ENCODE data around the gene BICC1. TPM values are rescaled to one million over a fixed set of nuclear protein-coding genes. Genes with fewer than 3 reads are reported as not detected.

The BICC1 gene
- total RNA-seq, 1 experiment from 2014 or later = 13.9 TPM

- no TSS peak for BruUV-seq (replicated peaks)
- Histone ChIP-seq H3K9me2 (replicated peaks; ENCODE audit: low read length) (no peaks in the 10 kb centered on the region), H3K4me1 (ENCODE audit: insufficient read depth, low read length) (0 out of 2 replicates have a peak, but pooled peaks cover 5% of the 10 kb centered on the region), H3K9me3 (ENCODE audit: low read length) (no peaks in the 10 kb centered on the region), H3K36me3 (ENCODE audit: low read depth, low read length) (no peaks in the 10 kb centered on the region), H4K20me1 (ENCODE audit: low read length) (no peaks in the 10 kb centered on the region), H2AFZ (ENCODE audit: low read length) (no peak overlapping the region), H3F3A (ENCODE audit: low read length, unreplicated experiment) (no peaks in the 10 kb centered on the region), H3K27ac (ENCODE audit: low read length) (no peak overlapping the region), H3K4me2 (ENCODE audit: low read length) (no peak overlapping the region), H3K9ac (ENCODE audit: low read length) (no peak overlapping the region), H3K4me3 (ENCODE audit: low read length) (no peak overlapping the region), H3K79me2 (ENCODE audit: low read length) (no peaks in the 10 kb centered on the region), H3K27me3 (ENCODE audit: low read length) (no peaks in the 10 kb centered on the region)
- ChIA-PET POLR2A (ENCODE audit: unreplicated experiment) (no interaction called here), CTCF (no interaction called here)
- intact Hi-C loops (cut with micrococcal nuclease) = no loop called here
- TF ChIP-seq CTCF (conservative IDR thresholded peaks at IDR 0.05; ENCODE audit: low read depth, low read length) = no peak
- no peak for TF ChIP-seq EZH2 (IDR thresholded peaks at IDR 0.05; ENCODE audit: low read length, unreplicated experiment)
- no peak for TF ChIP-seq EZH2phosphoT487 (IDR thresholded peaks at IDR 0.05; ENCODE audit: borderline replicate concordance, low read length)
- ATAC-seq (no peak), DNase-seq (no peak)
Observed at GRCh38 chr10:58846856-58847255, 334.2 kb downstream of the BICC1 start.

- no peak overlapping the region for H3K4me2 ChIP-seq (ENCODE audit: low read length)
Observed at GRCh38 chr10:58851606-58852005, 338.9 kb downstream of the BICC1 start.

More at GRCh38 chr10:58851606-58852005, 338.9 kb downstream of the BICC1 start:
- ATAC-seq (no peak), DNase-seq (peak; percentile 37)
- Histone ChIP-seq H3K9me2 (replicated peaks; ENCODE audit: low read length) (no peaks in the 10 kb centered on the region), H3F3A (ENCODE audit: low read length, unreplicated experiment) (no peaks in the 10 kb centered on the region), H4K20me1 (ENCODE audit: low read length) (no peaks in the 10 kb centered on the region), H3K36me3 (ENCODE audit: low read depth, low read length) (no peaks in the 10 kb centered on the region), H3K27me3 (ENCODE audit: low read length) (no peaks in the 10 kb centered on the region), H3K79me2 (ENCODE audit: low read length) (no peaks in the 10 kb centered on the region), H3K4me1 (ENCODE audit: insufficient read depth, low read length) (peaks cover 10% of the 10 kb centered on the region), H3K9ac (ENCODE audit: low read length) (no peak overlapping the region), H3K4me3 (ENCODE audit: low read length) (no peak overlapping the region), H2AFZ (ENCODE audit: low read length) (no peak overlapping the region), H3K27ac (ENCODE audit: low read length) (no peak overlapping the region), H3K9me3 (ENCODE audit: low read length) (no peaks in the 10 kb centered on the region)
- BruUV-seq (replicated peaks) = no TSS peak
- CTCF ChIA-PET = no interaction called here
- POLR2A ChIA-PET (ENCODE audit: unreplicated experiment) = no interaction called here
- TF ChIP-seq CTCF (conservative IDR thresholded peaks at IDR 0.05; ENCODE audit: low read depth, low read length) (no peak), EZH2phosphoT487 (IDR thresholded peaks at IDR 0.05; ENCODE audit: borderline replicate concordance, low read length) (no peak), EZH2 (IDR thresholded peaks at IDR 0.05; ENCODE audit: low read length, unreplicated experiment) (no peak)
- intact Hi-C loops (cut with micrococcal nuclease) = no loop called here

Data from PC-3 (cell line).